Stimulated activated CD8-positive, alpha-beta memory T cell treated with anti-CD3 and anti-CD28 coated beads, Interleukin-7, amount 100 ng/mL, for 24 hours (primary cell): Measurements from ENCODE around the gene FAM50A.

Source experiments
- DNase-seq: peaks from one replicate; pipeline ENCODE4 v3.0.0-alpha.2; 2020; ENCODE audit warnings: low read depth

Gene FAM50A

GRCh38 chrX:154413142-154413541 lies 30.8 kb upstream of the FAM50A start:
- DNase-seq = no peak

- no peak for DNase-seq
Measured at GRCh38 chrX:154417157-154417556, 26.8 kb upstream of the FAM50A start.

GRCh38 chrX:154419189-154419588 lies 24.8 kb upstream of the FAM50A start:
- DNase-seq = no peak

GRCh38 chrX:154419688-154420401 lies 24.1 kb upstream of the FAM50A start:
- DNase-seq = no peak

- DNase-seq = no peak
Measured at GRCh38 chrX:154420402-154420756, 23.6 kb upstream of the FAM50A start.

GRCh38 chrX:154426916-154427770 lies 16.8 kb upstream of the FAM50A start:
- DNase-seq = no peak

- DNase-seq = peak; percentile 64
Measured at GRCh38 chrX:154428176-154429171, 15.5 kb upstream of the FAM50A start, which contains the start of gene ATP6AP1. Gene ATP6AP1 (plus strand): TSS chrX:154428677. CDS start chrX:154428693, 16 bp downstream.

GRCh38 chrX:154429711-154430110 lies 14.2 kb upstream of the FAM50A start:
- no peak for DNase-seq

GRCh38 chrX:154430479-154430878 lies 13.5 kb upstream of the FAM50A start:
- DNase-seq = no peak

- no peak for DNase-seq
Measured at GRCh38 chrX:154430916-154431315, 13.0 kb upstream of the FAM50A start.

GRCh38 chrX:154431341-154431740 lies 12.6 kb upstream of the FAM50A start:
- DNase-seq = no peak

- no peak for DNase-seq
Measured at GRCh38 chrX:154432210-154432609, 11.7 kb upstream of the FAM50A start.

- DNase-seq = no peak
Measured at GRCh38 chrX:154433605-154434004, 10.3 kb upstream of the FAM50A start.

- DNase-seq = no peak
Measured at GRCh38 chrX:154434394-154435168, 9.4 kb upstream of the FAM50A start.

- no peak for DNase-seq
Measured at GRCh38 chrX:154435171-154435733, 8.7 kb upstream of the FAM50A start.

- DNase-seq = no peak
Measured at GRCh38 chrX:154436374-154436982, 7.5 kb upstream of the FAM50A start.

- no peak for DNase-seq
Measured at GRCh38 chrX:154436983-154437752, 6.8 kb upstream of the FAM50A start, which contains the start of gene GDI1. Gene GDI1 (plus strand): TSS chrX:154437154. CDS start chrX:154437255, 101 bp downstream.

- DNase-seq = no peak
Measured at GRCh38 chrX:154437971-154438893, 5.7 kb upstream of the FAM50A start.
